Measurements from ENCODE around the gene RSPH3.

DNA sequence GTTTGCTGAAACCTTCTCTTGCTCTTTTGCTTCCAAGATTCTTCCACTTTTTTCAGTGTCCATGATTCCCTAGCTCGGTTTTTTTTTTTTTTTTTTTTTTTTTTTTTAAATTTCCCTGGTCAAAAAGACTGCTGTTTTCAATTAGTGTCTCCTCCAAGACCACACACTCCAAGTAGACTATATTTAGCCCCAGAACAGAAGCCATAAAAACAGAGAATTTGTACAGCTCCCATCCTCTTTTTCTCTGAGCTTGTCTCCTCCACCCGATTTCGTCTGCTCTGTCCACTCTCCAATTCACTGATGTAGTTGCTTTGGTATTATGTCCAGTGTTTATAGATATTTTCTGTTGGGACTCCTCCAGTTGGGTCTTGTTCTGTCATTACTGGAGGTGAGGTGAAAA, 37.6 kb downstream of the RSPH3 start:
- TF ChIP-seq, protein P1, sequence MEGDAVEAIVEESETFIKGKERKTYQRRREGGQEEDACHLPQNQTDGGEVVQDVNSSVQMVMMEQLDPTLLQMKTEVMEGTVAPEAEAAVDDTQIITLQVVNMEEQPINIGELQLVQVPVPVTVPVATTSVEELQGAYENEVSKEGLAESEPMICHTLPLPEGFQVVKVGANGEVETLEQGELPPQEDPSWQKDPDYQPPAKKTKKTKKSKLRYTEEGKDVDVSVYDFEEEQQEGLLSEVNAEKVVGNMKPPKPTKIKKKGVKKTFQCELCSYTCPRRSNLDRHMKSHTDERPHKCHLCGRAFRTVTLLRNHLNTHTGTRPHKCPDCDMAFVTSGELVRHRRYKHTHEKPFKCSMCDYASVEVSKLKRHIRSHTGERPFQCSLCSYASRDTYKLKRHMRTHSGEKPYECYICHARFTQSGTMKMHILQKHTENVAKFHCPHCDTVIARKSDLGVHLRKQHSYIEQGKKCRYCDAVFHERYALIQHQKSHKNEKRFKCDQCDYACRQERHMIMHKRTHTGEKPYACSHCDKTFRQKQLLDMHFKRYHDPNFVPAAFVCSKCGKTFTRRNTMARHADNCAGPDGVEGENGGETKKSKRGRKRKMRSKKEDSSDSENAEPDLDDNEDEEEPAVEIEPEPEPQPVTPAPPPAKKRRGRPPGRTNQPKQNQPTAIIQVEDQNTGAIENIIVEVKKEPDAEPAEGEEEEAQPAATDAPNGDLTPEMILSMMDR (IDR thresholded peaks at IDR 0.05) = no peak
- no peak for TF ChIP-seq POLR2A (IDR thresholded peaks at IDR 0.05)
